GM12878 (cell line): ENCODE measurements around the gene SS18. TPM values are rescaled to one million over a fixed set of nuclear protein-coding genes. Genes with fewer than 3 reads are reported as not detected.
A peak's percentile ranks its signal among the peaks of the same experiment; 100 is the strongest.

Experiments used
- ATAC-seq: fragments of 200-7000 bp; cut with Tn5 transposase; 3 replicates; pipeline ENCODE4 v1.9.1; 2020; ENCODE audit warnings: mild to moderate bottlenecking, moderate library complexity
- BruUV-seq: library from RNA; stranded (reverse); fragments of 400-500 nt; replicated peaks from 2 replicates; lab custom pipeline; 2021; lab: Mats Ljungman, UMichigan
- CTCF ChIA-PET: fragments of 300-600 bp; sonication (Branson Sonifier 250); formaldehyde crosslinking; extraction: SDS; loops from one replicate; lab custom pipeline; 2021; ENCODE audit warnings: inconsistent platforms; lab: Yijun Ruan, JAX
- POLR2A ChIA-PET: fragments of 350-600 bp; formaldehyde crosslinking; extraction: SDS; loops from one replicate; lab custom pipeline; 2021; ENCODE audit warnings: inconsistent platforms; lab: Charles Lee
- RAD21 ChIA-PET: fragments of 300-600 bp; sonication (Branson Sonifier 250); formaldehyde crosslinking; loops from one replicate; lab custom pipeline; 2023; ENCODE audit warnings: antibody characterized with exemption; ENCODE audit not compliant: unreplicated experiment; lab: Charles Lee
- SMC1A ChIA-PET: fragments of 300-600 bp; sonication (Branson Sonifier 250); formaldehyde crosslinking; loops from one replicate; lab custom pipeline; 2023; ENCODE audit not compliant: unreplicated experiment, uncharacterized antibody; lab: Charles Lee
- DNase-seq: peaks from one replicate; pipeline ENCODE4 v3.0.0-alpha.2; 2011; ENCODE audit warnings: low read depth, low spot score
- FAIRE-seq: peaks from 3 replicates; lab custom pipeline; 2011; peaks lifted over from hg19 to GRCh38; lab: Jason Lieb, UNC
- H2AFZ ChIP-seq: 2 replicates; pipeline ENCODE4 v1.6.0; 2011; ENCODE audit warnings: low read depth, low read length, control low read depth; ENCODE audit not compliant: control insufficient read depth
- H3K27ac ChIP-seq: 2 replicates; pipeline ENCODE4 v1.5.1; 2011; ENCODE audit warnings: control low read depth; ENCODE audit not compliant: control insufficient read depth, insufficient read depth
- H3K27me3 ChIP-seq, 2 experiments: replicated peaks in 1 of 2; 2 replicates each; pipeline versions ENCODE4 v1.6.0 to v1.6.1; 2011; ENCODE audit warnings: low read length in 1 of 2; ENCODE audit not compliant: control insufficient read depth in 2 of 2, insufficient read depth in 2 of 2
- H3K36me3 ChIP-seq, 2 experiments: 2 replicates each; pipeline ENCODE4 v1.5.1; 2011; ENCODE audit warnings: low read length in 1 of 2; ENCODE audit not compliant: control insufficient read depth in 2 of 2, insufficient read depth in 2 of 2
- H3K4me1 ChIP-seq: 2 replicates; pipeline ENCODE4 v1.6.1; 2011; ENCODE audit warnings: mild to moderate bottlenecking, low read length, moderate library complexity, mixed read lengths; ENCODE audit not compliant: control insufficient read depth, insufficient read depth
- H3K4me2 ChIP-seq: 2 replicates; pipeline ENCODE4 v1.6.0; 2011; ENCODE audit warnings: control low read depth; ENCODE audit not compliant: control insufficient read depth, insufficient read depth
- H3K4me3 ChIP-seq: fragments of 200-600 bp; sonication (generic); 2 replicates; pipeline ENCODE4 v1.5.1; 2016
- H3K79me2 ChIP-seq: 2 replicates; pipeline ENCODE4 v1.6.0; 2011; ENCODE audit warnings: low read length; ENCODE audit not compliant: control insufficient read depth, insufficient read depth
- H3K9ac ChIP-seq: 2 replicates; pipeline ENCODE4 v1.8.0; 2011; ENCODE audit warnings: low read length, control low read depth, mixed read lengths; ENCODE audit not compliant: control insufficient read depth, insufficient read depth
- H3K9me3 ChIP-seq: replicated peaks from 3 replicates; pipeline ENCODE4 v1.5.1; 2011; ENCODE audit warnings: mild to moderate bottlenecking, low read length; ENCODE audit not compliant: control insufficient read depth, insufficient read depth
- H4K20me1 ChIP-seq: 2 replicates; pipeline ENCODE4 v1.6.0; 2011; ENCODE audit not compliant: control insufficient read depth, insufficient read depth
- EED ChIP-seq: sonication (generic); IDR thresholded peaks from 2 replicates; pipeline ENCODE4 v1.6.1; 2016; ENCODE audit warnings: antibody characterized with exemption, low read depth
- JUND ChIP-seq: IDR thresholded peaks from 2 replicates; pipeline ENCODE4 v1.6.1; 2012; ENCODE audit warnings: low read depth, mild to moderate bottlenecking, low read length, improper control_type of control experiment, moderate library complexity
- RAD21 ChIP-seq: IDR thresholded peaks from 2 replicates; pipeline ENCODE4 v1.6.1; 2011; ENCODE audit warnings: mild to moderate bottlenecking, low read depth, low read length, moderate library complexity; ENCODE audit not compliant: insufficient read depth
- SREBF1 ChIP-seq: IDR thresholded peaks from 2 replicates; pipeline ENCODE4 v1.6.1; 2012; ENCODE audit warnings: mild to moderate bottlenecking, low read length
- WGBS: methylation state at CpG from one replicate; pipeline ENCODE4 v1.1.6; 2016; ENCODE audit warnings: low lambda C conversion rate; ENCODE audit not compliant: insufficient replicate concordance, insufficient coverage; ENCODE audit errors: missing lambda C conversion rate; 5-methylcytosine and 5-hydroxymethylcytosine counted together
- in situ Hi-C: fragments of 300-500 bp; cut with MboI; formaldehyde crosslinking; loops from 9 replicates; pipeline ENCODE4 v1.14.3; 2018; ENCODE audit warnings: mixed read lengths
- intact Hi-C: fragments of 100-400 bp; cut with micrococcal nuclease; formaldehyde crosslinking; loops from one replicate; pipeline ENCODE4 v1.14.2; 2022; ENCODE audit not compliant: unreplicated experiment
- polyA plus RNA-seq, 11 experiments: library from polyadenylated mRNA; depleted of rRNA in 4 of 11; unstranded in 6 of 11; stranded (reverse) in 5 of 11; fragments of >200 nt; fragmentation: Nextera tagmentation in 4 of 11; fragmentation: Illumina TruSeq in 1 of 11; extraction: Ambion mirVana in 4 of 11; extraction: Trizol in 1 of 11; gene quantifications; 1 replicate in 1 of 11; 2 replicates in 10 of 11; pipeline versions ENCODE4 v1.2.1 to v1.2.3, GENCODE V29; 2011 to 2016; ENCODE audit warnings: inconsistent platforms in 2 of 11, missing spikeins in 2 of 11, low read depth in 1 of 11
- total RNA-seq, 4 experiments: library from RNA; depleted of rRNA in 3 of 4; stranded (reverse); fragments of >200 nt in 3 of 4; fragmentation: Illumina TruSeq in 1 of 4; extraction: Trizol in 1 of 4; gene quantifications; 2 replicates each; pipeline versions ENCODE4 v1.2.1 to v1.2.3, GENCODE V29; 2013 to 2021
- TF ChIP-seq, protein P1 (sequence below): fragments of 450-650 bp; IDR thresholded peaks from 2 replicates; pipeline ENCODE4 v1.6.1; 2018; ENCODE audit warnings: borderline replicate concordance, mild to moderate bottlenecking; ENCODE audit not compliant: partially characterized antibody
- TF ChIP-seq, protein P2 (sequence below): fragments of 450-650 bp; IDR thresholded peaks from 2 replicates; pipeline ENCODE4 v1.6.1; 2016; ENCODE audit warnings: mild to moderate bottlenecking
- TF ChIP-seq, protein P3 (sequence below): IDR thresholded peaks from 2 replicates; pipeline ENCODE4 v1.6.1; 2011; ENCODE audit warnings: borderline replicate concordance, low read depth, mild to moderate bottlenecking, moderate library complexity, low read length; ENCODE audit not compliant: insufficient read depth, poor library complexity, severe bottlenecking

The SS18 gene
- total and polyA plus RNA-seq, 10 of the 15 experiments (the other 5 are each of a cell fraction or from before 2014, with no cell fraction given), result 16.6 to 153 (median 81.8) TPM

DNA sequence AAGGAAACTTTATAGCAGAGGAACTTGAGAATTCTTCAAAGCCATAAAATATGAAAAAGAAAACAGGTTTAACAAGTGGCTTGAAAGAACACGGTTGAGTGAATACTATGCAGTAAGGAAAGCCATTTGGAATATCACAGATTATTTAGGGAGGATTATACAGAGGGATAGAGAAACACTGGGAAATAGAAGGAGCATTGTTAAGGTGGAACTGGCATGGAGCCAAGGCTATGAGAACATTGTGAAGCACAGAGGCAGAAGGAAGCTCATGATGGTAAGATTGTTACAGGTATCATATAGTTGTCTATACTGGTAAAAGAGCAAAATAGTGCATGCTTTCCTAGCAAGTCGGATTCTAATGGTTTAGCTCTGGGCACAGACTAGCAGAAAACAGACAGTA, 87.1 kb downstream of the SS18 start (continued):
- TF ChIP-seq, protein P1, sequence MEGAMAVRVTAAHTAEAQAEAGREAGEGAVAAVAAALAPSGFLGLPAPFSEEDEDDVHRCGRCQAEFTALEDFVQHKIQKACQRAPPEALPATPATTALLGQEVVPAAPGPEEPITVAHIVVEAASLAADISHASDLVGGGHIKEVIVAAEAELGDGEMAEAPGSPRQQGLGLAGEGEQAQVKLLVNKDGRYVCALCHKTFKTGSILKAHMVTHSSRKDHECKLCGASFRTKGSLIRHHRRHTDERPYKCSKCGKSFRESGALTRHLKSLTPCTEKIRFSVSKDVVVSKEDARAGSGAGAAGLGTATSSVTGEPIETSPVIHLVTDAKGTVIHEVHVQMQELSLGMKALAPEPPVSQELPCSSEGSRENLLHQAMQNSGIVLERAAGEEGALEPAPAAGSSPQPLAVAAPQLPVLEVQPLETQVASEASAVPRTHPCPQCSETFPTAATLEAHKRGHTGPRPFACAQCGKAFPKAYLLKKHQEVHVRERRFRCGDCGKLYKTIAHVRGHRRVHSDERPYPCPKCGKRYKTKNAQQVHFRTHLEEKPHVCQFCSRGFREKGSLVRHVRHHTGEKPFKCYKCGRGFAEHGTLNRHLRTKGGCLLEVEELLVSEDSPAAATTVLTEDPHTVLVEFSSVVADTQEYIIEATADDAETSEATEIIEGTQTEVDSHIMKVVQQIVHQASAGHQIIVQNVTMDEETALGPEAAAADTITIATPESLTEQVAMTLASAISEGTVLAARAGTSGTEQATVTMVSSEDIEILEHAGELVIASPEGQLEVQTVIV, result no peak
- no peak for TF ChIP-seq RAD21
- TF ChIP-seq, protein P2, sequence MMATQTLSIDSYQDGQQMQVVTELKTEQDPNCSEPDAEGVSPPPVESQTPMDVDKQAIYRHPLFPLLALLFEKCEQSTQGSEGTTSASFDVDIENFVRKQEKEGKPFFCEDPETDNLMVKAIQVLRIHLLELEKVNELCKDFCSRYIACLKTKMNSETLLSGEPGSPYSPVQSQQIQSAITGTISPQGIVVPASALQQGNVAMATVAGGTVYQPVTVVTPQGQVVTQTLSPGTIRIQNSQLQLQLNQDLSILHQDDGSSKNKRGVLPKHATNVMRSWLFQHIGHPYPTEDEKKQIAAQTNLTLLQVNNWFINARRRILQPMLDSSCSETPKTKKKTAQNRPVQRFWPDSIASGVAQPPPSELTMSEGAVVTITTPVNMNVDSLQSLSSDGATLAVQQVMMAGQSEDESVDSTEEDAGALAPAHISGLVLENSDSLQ, result no peak

DNA sequence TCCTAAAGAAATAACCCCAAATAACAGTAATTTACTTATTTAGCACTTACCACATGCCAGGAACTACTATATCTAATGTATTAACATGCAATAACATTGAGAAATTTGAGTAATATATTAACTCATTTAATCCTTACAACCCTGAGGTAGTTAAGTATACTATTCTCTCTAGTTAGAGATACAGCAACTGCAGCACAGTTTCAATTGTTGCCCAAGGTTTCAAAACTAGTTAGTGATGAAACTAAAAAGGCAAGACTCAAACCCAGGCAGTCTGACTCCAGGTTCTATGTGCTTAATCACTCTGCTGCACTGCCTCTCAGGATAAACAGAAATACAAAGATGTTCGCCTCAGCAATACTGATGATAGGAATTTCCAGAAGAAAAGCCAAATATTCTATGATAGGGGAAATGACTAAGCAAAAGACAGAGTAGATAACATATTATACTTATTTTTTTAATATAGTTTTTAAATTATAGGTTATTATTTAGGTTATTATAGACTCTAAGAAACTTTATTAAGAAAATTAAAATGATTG, 88.0 kb downstream of the SS18 start:
- H3K27me3 ChIP-seq, result no peaks in the 10 kb centered on the region
- ATAC-seq, result peak; percentile 56
- no peaks in the 10 kb centered on the region for H3K36me3 ChIP-seq
- DNase-seq, result no peak
- ChIA-PET POLR2A (no interaction called here), CTCF (no interaction called here), SMC1A (no interaction called here), RAD21 (no interaction called here)
- intact Hi-C loops, result no loop called here
- no peaks in the 10 kb centered on the region for H4K20me1 ChIP-seq
- H3K9me3 ChIP-seq, result no peaks in the 10 kb centered on the region
- BruUV-seq, result no TSS peak
- FAIRE-seq, result peak; percentile 13
- no peaks in the 10 kb centered on the region for H3K79me2 ChIP-seq
- WGBS, result 95% methylated on average over 1 of the region's 1 CpG
- no peak for TF ChIP-seq EED
- no peak for TF ChIP-seq JUND
- no peak for TF ChIP-seq SREBF1
- TF ChIP-seq, protein P3, sequence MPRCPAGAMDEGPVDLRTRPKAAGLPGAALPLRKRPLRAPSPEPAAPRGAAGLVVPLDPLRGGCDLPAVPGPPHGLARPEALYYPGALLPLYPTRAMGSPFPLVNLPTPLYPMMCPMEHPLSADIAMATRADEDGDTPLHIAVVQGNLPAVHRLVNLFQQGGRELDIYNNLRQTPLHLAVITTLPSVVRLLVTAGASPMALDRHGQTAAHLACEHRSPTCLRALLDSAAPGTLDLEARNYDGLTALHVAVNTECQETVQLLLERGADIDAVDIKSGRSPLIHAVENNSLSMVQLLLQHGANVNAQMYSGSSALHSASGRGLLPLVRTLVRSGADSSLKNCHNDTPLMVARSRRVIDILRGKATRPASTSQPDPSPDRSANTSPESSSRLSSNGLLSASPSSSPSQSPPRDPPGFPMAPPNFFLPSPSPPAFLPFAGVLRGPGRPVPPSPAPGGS, result no peak
- no peaks in the 10 kb centered on the region for H3K4me1 ChIP-seq
- H3K9ac ChIP-seq, result no peak overlapping the region
- H3K27ac ChIP-seq, result no peak overlapping the region
- no peak overlapping the region for H2AFZ ChIP-seq
- in situ Hi-C loops, result no loop called here
- no peak overlapping the region for H3K4me2 ChIP-seq
- no peak overlapping the region for H3K4me3 ChIP-seq
